ENCODE measurements around the gene VMP1. TPM values are rescaled to one million over a fixed set of nuclear protein-coding genes. Genes with fewer than 3 reads are reported as not detected.
"Not testable (repeated sequence)": the region's sequence is repeated elsewhere in the genome, so short reads cannot be mapped to it uniquely, and the experiment has no call there.

The VMP1 gene
- total RNA-seq, 1 donor from 2014 or later, result 401 TPM

GRCh38 chr17:59754552-59754951, 47.1 kb downstream of the VMP1 start:
- DNase-seq (ENCODE audit: low spot score), result peak; percentile 83

GRCh38 chr17:59755069-59755468, 47.6 kb downstream of the VMP1 start:
- not testable (repeated sequence) for DNase-seq (ENCODE audit: low spot score)

GRCh38 chr17:59756236-59756818, 48.9 kb downstream of the VMP1 start:
- DNase-seq (ENCODE audit: low spot score), result peak; percentile 36

GRCh38 chr17:59757043-59757442, 49.6 kb downstream of the VMP1 start:
- no peak for DNase-seq (ENCODE audit: low spot score)

GRCh38 chr17:59757470-59757869, 50.0 kb downstream of the VMP1 start:
- no peak for DNase-seq (ENCODE audit: low spot score)

- DNase-seq (ENCODE audit: low spot score), result no peak
These were observed 50.5 kb downstream of the VMP1 start for GRCh38 chr17:59757881-59758385.

- not testable (repeated sequence) for DNase-seq (ENCODE audit: low spot score)
These were observed 51.7 kb downstream of the VMP1 start for GRCh38 chr17:59758998-59759651.

- no peak for DNase-seq (ENCODE audit: low spot score)
These were observed 52.7 kb downstream of the VMP1 start for GRCh38 chr17:59760160-59760559.

GRCh38 chr17:59761385-59762048, 54.1 kb downstream of the VMP1 start:
- peak; percentile 62 for DNase-seq (ENCODE audit: low spot score)

GRCh38 chr17:59762049-59762823, 54.8 kb downstream of the VMP1 start:
- DNase-seq (ENCODE audit: low spot score), result peak; percentile 67

GRCh38 chr17:59762824-59763374, 55.4 kb downstream of the VMP1 start:
- no peak for DNase-seq (ENCODE audit: low spot score)

GRCh38 chr17:59763861-59764260, 56.4 kb downstream of the VMP1 start:
- no peak for DNase-seq (ENCODE audit: low spot score)

- DNase-seq (ENCODE audit: low spot score), result no peak
These were observed 56.9 kb downstream of the VMP1 start for GRCh38 chr17:59764292-59764741.

- no peak for DNase-seq (ENCODE audit: low spot score)
These were observed 57.6 kb downstream of the VMP1 start for GRCh38 chr17:59765038-59765437.

GRCh38 chr17:59766491-59766890, 59.0 kb downstream of the VMP1 start:
- no peak for DNase-seq (ENCODE audit: low spot score)

- DNase-seq (ENCODE audit: low spot score), result no peak
These were observed 59.7 kb downstream of the VMP1 start for GRCh38 chr17:59767176-59767575.

GRCh38 chr17:59769887-59770286, 62.4 kb downstream of the VMP1 start:
- DNase-seq (ENCODE audit: low spot score), result no peak

- DNase-seq (ENCODE audit: low spot score), result no peak
These were observed 63.6 kb downstream of the VMP1 start for GRCh38 chr17:59771093-59771492.

- DNase-seq (ENCODE audit: low spot score), result no peak
These were observed 68.4 kb downstream of the VMP1 start for GRCh38 chr17:59775786-59776350.

GRCh38 chr17:59776577-59776976, 69.1 kb downstream of the VMP1 start:
- no peak for DNase-seq (ENCODE audit: low spot score)

- DNase-seq (ENCODE audit: low spot score), result no peak
These were observed 69.6 kb downstream of the VMP1 start for GRCh38 chr17:59777033-59777432.
